ENCODE measurements around the gene SOX15.

Gene SOX15

GRCh38 chr17:7589204-7589868 is 558 bp downstream of the SOX15 start (continued):
- TF ChIP-seq MEIS1 (CRISPR knock-in tag; IDR thresholded peaks at IDR 0.05; ENCODE audit: borderline replicate concordance) (no peak), ZNF529 (tag by site-specific recombination; IDR thresholded peaks at IDR 0.05; ENCODE audit: insufficient replicate concordance) (no peak), ZNF76 (tag by site-specific recombination; IDR thresholded peaks at IDR 0.05; ENCODE audit: borderline replicate concordance, low read depth) (no peak), HOXA7 (CRISPR knock-in tag; IDR thresholded peaks at IDR 0.05; ENCODE audit: borderline replicate concordance) (no peak)

DNA sequence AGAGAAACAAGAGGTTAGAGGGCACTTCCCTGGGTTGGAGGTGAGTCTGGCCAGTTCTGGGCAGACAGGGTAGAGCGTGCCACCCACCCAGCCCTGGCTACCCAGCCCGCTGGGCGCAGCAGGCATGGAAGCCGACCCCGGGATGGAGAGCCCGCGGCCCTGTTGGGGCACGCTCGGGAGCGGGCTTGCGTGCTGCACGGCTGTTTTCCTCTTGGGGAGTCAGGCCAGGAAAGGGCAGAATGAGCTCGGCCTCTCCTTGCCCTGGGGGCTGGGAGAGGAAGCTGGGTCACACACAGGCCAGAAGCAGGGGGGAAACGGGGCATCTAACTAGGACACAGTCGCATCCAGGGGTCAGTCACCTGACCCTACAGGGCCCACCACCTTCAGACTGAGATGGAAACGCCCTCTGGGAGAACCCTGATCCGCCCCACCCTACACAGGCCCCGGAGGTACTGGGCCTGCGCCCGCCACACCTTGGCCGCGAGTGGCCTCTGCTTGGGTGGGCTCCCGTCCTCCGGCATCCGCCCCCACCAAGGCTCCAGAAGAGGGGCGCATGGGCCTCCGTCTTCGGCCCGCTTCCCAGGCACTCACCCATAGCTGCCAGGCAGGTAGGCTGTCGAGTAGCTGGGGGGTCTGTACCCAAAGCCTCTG is 1.2 kb downstream of the SOX15 start:
- H3K27ac ChIP-seq (ENCODE audit: extremely low read depth, low read depth, low read length), result no peak overlapping the region
- TF ChIP-seq ZNF449 (tag by site-specific recombination; IDR thresholded peaks at IDR 0.05), result no peak
- TF ChIP-seq ZNF473 (tag by site-specific recombination; IDR thresholded peaks at IDR 0.05), result no peak
- no peak for TF ChIP-seq ZNF654 (tag by site-specific recombination; IDR thresholded peaks at IDR 0.05; ENCODE audit: low read depth)
- no peak for TF ChIP-seq ZNF24 (tag by site-specific recombination; IDR thresholded peaks at IDR 0.05)
- TF ChIP-seq TCF7L2 (IDR thresholded peaks at IDR 0.05; ENCODE audit: borderline replicate concordance, low read depth, low read length), result no peak
- TF ChIP-seq EGR2 (tag by site-specific recombination; IDR thresholded peaks at IDR 0.05; ENCODE audit: low read depth), result no peak
- TF ChIP-seq SALL2 (tag by site-specific recombination; IDR thresholded peaks at IDR 0.05; ENCODE audit: borderline replicate concordance), result no peak
- TF ChIP-seq SETDB1 (IDR thresholded peaks at IDR 0.05; ENCODE audit: insufficient read length, low read length), result no peak
- TF ChIP-seq, protein P1, sequence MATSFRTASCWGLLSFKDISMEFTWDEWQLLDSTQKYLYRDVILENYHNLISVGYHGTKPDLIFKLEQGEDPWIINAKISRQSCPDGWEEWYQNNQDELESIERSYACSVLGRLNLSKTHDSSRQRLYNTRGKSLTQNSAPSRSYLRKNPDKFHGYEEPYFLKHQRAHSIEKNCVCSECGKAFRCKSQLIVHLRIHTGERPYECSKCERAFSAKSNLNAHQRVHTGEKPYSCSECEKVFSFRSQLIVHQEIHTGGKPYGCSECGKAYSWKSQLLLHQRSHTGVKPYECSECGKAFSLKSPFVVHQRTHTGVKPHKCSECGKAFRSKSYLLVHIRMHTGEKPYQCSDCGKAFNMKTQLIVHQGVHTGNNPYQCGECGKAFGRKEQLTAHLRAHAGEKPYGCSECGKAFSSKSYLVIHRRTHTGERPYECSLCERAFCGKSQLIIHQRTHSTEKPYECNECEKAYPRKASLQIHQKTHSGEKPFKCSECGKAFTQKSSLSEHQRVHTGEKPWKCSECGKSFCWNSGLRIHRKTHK (tag by site-specific recombination; IDR thresholded peaks at IDR 0.05), result no peak
- TF ChIP-seq ZNF704 (tag by site-specific recombination; IDR thresholded peaks at IDR 0.05), result no peak
- no peak for TF ChIP-seq ZNF391 (tag by site-specific recombination; IDR thresholded peaks at IDR 0.05; ENCODE audit: borderline replicate concordance, low read depth)
- TF ChIP-seq PRDM10 (tag by site-specific recombination; IDR thresholded peaks at IDR 0.05), result no peak
- no peak for TF ChIP-seq RBAK (tag by site-specific recombination; IDR thresholded peaks at IDR 0.05)
- no peak for TF ChIP-seq IKZF3 (tag by site-specific recombination; IDR thresholded peaks at IDR 0.05)
- no peak for TF ChIP-seq ZNF416 (tag by site-specific recombination; IDR thresholded peaks at IDR 0.05)
- POLR2A ChIA-PET, result interaction anchor here (1.7 to 3.1 kb wide), 2 partner anchors 9 to 99 kb away, joined by 5 to 18 read pairs; partner anchors contain the start of genes CD68 and TP53
- no peaks in the 10 kb centered on the region for H3K9me3 ChIP-seq (ENCODE audit: control insufficient read depth, insufficient read depth, low read depth, low read length)
- CTCF ChIA-PET, result interaction anchor here (0.5 to 2.0 kb wide), 10 partner anchors 9 to 542 kb away, joined by 3 to 10 read pairs (median 4); partner anchors contain the start of genes CD68, TP53 and WRAP53
- H3K4me1 ChIP-seq (ENCODE audit: control insufficient read depth, insufficient read depth, low read length), result no peaks in the 10 kb centered on the region; the same call in 1 of the 2 replicates
- no peak overlapping the region for H3K4me3 ChIP-seq (ENCODE audit: low read depth, low read length)
- peaks cover 26 to 80% of the 10 kb centered on the region in 2 experiments for H3K36me3 ChIP-seq (ENCODE audit: control insufficient read depth in 2 of 2, insufficient read depth in 1 of 2, low read length in 2 of 2)
